NCI-H69 (cell line): ENCODE data around the gene SEMG1.

Source experiments
- DNase-seq: peaks from one replicate; lab custom pipeline; 2025; lab: John Stamatoyannopoulos, UW

SEMG1 gene

GRCh38 chr20:45221076-45221475, 14.2 kb downstream of the SEMG1 start, which contains the start of gene SEMG2:
Gene SEMG2, plus strand, starts transcription at chr20:45221373. Its CDS starts 17 bp downstream, at chr20:45221390.
- no peak for DNase-seq

- DNase-seq, result no peak
Measured at GRCh38 chr20:45223136-45223535, 16.3 kb downstream of the SEMG1 start.

GRCh38 chr20:45226287-45226686, 19.5 kb downstream of the SEMG1 start:
- DNase-seq, result no peak

GRCh38 chr20:45229264-45230056, 22.6 kb downstream of the SEMG1 start:
- peak; percentile 11 for DNase-seq

DNA sequence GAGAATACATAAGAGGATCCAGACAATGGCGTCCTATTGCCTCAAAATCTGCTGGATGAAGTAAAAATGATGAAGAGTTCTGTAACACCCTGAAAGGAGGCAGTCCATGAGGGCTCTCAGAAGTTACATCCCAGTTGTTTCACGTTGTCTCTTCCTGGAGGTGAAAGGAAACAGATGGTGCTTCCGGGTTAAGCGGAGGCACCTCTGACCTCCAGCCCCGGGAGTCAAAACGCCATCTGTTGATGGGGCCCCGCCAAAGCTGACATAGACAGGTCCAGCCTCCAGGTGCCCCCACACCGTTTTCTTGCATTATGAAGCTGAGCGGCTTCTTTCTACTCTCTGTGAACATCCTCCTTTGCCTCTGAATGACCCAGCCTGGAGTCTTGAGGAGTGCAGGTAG, 23.8 kb downstream of the SEMG1 start:
- DNase-seq, result peak; percentile 44

DNA sequence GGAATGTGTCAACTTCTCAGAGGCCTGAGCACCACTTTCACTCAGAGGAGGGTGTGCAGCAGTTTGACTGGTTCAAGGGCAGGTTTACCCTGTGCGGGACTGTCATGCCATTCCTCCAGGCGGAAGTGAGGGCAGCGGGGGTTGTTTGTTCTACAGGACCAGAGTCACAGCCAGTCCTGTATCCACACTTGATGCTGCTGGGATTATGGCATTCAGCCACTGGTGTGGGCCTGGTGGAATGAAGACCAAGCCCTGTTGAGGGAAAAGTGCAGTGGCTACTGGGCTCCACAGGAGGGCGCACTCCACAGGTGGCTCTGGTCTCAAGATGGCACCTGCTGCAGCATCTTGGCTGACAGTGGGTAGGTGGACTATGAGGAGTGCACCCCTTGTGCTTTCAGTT, 29.2 kb downstream of the SEMG1 start:
- no peak for DNase-seq

- no peak for DNase-seq
Measured at GRCh38 chr20:45238139-45238538, 31.3 kb downstream of the SEMG1 start.

GRCh38 chr20:45246109-45246508, 39.3 kb downstream of the SEMG1 start:
- no peak for DNase-seq

DNA sequence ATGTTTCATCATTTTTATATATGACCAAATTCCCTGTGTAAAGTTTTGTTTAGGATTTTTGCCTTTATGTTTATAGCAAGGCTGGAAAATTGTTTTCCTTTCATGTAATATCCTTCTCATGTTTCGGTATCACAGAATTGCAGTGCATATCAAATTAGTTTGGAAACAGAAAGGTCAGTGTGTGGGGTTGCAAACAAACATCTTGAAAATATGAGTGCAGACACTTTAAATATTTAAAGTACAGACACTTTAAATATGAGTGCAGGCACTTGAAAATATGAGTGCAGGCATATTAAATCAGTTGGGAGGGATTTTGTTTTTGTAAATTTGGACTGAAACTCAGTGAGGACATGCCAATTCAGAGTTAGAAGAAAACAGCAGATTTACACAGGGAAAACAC, 41.0 kb downstream of the SEMG1 start:
- DNase-seq, result no peak

GRCh38 chr20:45248609-45249008, 41.8 kb downstream of the SEMG1 start:
- no peak for DNase-seq

- no peak for DNase-seq
Measured at GRCh38 chr20:45251884-45252560, 45.2 kb downstream of the SEMG1 start.

- no peak for DNase-seq
Measured at GRCh38 chr20:45253261-45253660, 46.4 kb downstream of the SEMG1 start.

DNA sequence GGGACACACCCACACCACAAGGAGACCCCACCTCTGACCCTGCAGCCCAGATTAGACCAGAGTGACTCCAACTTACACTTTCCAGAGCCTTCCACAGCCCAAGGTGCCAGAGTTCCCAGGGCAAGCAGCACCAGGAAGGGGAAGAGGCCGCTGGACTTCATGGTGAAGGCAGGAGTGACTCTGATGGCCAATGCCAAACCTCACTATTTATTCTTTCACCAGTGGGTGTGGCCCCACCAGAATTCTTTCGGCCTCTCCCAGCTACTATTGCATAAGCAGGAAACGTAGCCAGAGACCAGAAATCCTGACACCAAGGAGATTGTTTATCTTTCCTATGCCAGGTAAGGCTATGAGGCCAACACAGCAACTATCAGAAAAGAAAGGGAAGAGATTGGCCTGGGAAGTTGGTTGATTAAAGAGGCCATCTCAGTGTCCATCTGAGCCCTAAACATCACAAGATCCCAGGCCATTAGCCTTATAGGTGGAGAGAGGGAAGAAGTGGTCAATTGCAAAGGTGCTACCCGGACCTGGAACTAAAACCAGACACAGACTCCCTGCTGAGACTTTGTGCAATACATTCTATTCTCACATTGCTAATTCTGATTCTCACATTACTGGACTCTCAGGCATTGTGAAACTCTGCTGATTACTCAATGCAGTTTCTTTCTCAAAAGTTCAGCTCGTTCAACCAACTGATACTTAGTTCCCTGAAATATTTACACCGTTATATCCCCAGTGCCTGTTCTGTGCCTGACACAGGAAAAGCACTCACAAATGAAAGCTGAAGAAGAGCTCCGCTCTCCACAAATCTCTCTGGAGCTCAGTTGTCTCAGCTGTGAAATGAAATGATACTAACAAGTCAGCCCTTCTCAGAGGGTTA, 47.8 kb downstream of the SEMG1 start, which contains the start of gene SLPI:
Gene SLPI (minus strand): TSS at position 182 of the 880 bp plus-strand sequence. CDS start 21 bp downstream, at position 161.
- peak; percentile 18 for DNase-seq

GRCh38 chr20:45257161-45257560, 50.3 kb downstream of the SEMG1 start:
- DNase-seq, result no peak

- no peak for DNase-seq
Measured at GRCh38 chr20:45257711-45258110, 50.9 kb downstream of the SEMG1 start.

DNA sequence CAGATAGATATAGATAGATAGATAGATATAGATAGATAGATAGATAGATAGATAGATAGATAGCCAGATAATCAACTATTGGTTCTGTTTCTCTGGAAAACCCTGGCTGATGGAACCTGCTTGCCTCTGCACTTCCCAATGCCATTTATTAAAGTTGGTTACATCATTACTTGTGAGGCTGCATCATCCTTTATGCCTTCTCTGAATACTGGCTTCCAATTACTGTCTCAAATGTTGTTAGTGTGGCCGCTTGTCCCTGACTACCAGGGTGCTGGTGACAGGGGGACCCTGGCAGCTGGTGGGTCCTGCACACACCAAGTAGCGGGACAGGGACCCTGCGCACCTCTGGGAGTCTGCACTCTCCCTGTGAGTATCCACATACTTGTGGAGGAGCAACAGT, 51.4 kb downstream of the SEMG1 start:
- DNase-seq, result no peak

- no peak for DNase-seq
Measured at GRCh38 chr20:45258664-45259063, 51.8 kb downstream of the SEMG1 start.
